Ectodermal cell (in vitro differentiated cells): ENCODE results near the gene GPHN.
"Not testable (repeated sequence)": the region's sequence is repeated elsewhere in the genome, so short reads cannot be mapped to it uniquely, and the experiment has no call there.

Experiments used
- H3K27ac ChIP-seq: 2 replicates; pipeline ENCODE4 v1.7.0; 2013; ENCODE audit warnings: mild to moderate bottlenecking, low read depth, low read length; ENCODE audit not compliant: insufficient read depth, poor library complexity, severe bottlenecking
- H3K27me3 ChIP-seq: 2 replicates; pipeline ENCODE4 v1.7.0; 2013; ENCODE audit warnings: mild to moderate bottlenecking, low read length; ENCODE audit not compliant: insufficient read depth, control insufficient read depth, poor library complexity, severe bottlenecking
- H3K36me3 ChIP-seq: one replicate; pipeline ENCODE4 v1.7.0; 2013; ENCODE audit warnings: low read length; ENCODE audit not compliant: control insufficient read depth, insufficient read depth
- H3K4me1 ChIP-seq: one replicate; pipeline ENCODE4 v1.7.0; 2013; ENCODE audit warnings: low read length; ENCODE audit not compliant: control insufficient read depth, insufficient read depth
- H3K4me3 ChIP-seq: 2 replicates; pipeline ENCODE4 v1.7.0; 2013; ENCODE audit warnings: low read depth, low read length, control low read depth; ENCODE audit not compliant: insufficient read depth
- H3K9me3 ChIP-seq: 2 replicates; pipeline ENCODE4 v1.7.0; 2013; ENCODE audit warnings: mild to moderate bottlenecking, low read length, moderate library complexity; ENCODE audit not compliant: control insufficient read depth
- WGBS, 2 experiments: methylation state at CpG; one replicate each; pipeline ENCODE4 v1.1.7; 2013; ENCODE audit warnings: missing lambda C conversion rate in 2 of 2; 5-methylcytosine and 5-hydroxymethylcytosine counted together

GPHN gene

DNA sequence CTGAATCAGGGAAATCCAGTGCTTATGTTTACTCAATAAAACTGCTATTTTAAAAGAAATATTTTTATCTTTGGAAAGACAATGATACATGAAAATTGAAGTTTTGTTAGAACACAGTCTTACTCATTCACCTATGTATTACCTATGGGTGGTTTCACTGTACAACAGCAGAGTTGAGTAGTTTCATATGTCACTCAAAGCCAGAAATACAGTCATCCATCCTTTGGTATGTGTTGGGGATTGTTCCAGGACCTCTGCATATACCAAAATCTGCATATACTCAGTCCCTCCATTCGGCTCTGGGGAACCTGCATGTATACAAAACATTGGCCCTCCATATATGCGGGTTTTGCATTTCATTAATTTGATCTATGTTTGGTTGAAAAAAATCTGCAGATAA lies 190.6 kb downstream of the GPHN start:
- 84 to 98% methylated on average over 2 of the region's 2 CpGs for WGBS, 2 experiments
- no peaks in the 10 kb centered on the region for H3K27me3 ChIP-seq
- no peaks in the 10 kb centered on the region for H3K9me3 ChIP-seq

GRCh38 chr14:66701813-66702212 lies 193.9 kb downstream of the GPHN start:
- H3K4me1 ChIP-seq, result no peaks in the 10 kb centered on the region
- WGBS, 2 experiments, result 93% methylated on average over 4 of the region's 4 CpGs
- H3K27me3 ChIP-seq, result no peaks in the 10 kb centered on the region
- no peaks in the 10 kb centered on the region for H3K9me3 ChIP-seq
- H3K27ac ChIP-seq, result no peak overlapping the region
- H3K36me3 ChIP-seq, result no peaks in the 10 kb centered on the region
- H3K4me3 ChIP-seq, result no peak overlapping the region

More for the DNA sequence above, 190.6 kb downstream of the GPHN start:
- Histone ChIP-seq H3K4me1 (no peaks in the 10 kb centered on the region), H3K4me3 (no peak overlapping the region), H3K27ac (no peak overlapping the region), H3K36me3 (no peaks in the 10 kb centered on the region)

DNA sequence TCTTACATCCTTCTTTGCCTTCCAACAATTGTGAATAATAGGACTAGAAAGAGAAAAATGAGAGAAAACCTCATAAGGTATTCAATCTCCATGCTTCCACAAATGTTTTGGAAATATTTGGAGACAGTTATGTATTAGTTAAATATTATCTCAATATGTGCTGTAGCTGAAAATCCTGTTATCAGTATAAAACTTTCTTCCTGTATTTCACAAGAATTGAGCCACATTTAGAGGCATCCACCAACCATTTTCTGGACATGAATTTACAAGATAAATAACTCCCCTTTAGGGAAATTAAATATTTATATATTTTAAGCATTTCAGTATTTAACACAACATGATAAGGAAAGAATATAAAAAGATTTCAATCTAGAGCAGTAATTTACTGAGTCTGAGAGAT lies 200.3 kb downstream of the GPHN start:
- Histone ChIP-seq H3K4me3 (no peak overlapping the region), H3K27ac (no peak overlapping the region), H3K4me1 (no peaks in the 10 kb centered on the region), H3K27me3 (no peaks in the 10 kb centered on the region), H3K9me3 (no peaks in the 10 kb centered on the region), H3K36me3 (no peaks in the 10 kb centered on the region)

DNA sequence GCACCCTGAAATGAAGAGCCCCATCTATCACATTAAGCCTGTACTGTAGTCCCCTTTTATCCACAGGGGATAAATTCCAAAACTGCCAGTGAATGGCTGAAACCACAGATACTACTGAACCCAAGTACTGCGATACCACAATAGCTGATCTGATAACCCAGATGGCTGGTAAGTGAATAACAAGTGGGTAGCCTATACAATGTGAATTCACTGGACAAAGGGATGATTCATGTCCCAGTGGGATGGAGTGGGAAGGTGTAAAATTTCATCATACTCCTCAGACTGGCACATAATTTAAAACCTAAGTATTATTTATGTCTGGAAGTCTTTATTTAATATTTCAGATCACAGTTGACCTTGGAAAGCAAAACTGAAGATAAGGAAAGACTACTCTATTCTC lies 201.3 kb downstream of the GPHN start:
- WGBS, 2 experiments, result 92 to 100% methylated on average over 1 of the region's 1 CpG
- Histone ChIP-seq H3K4me1 (no peaks in the 10 kb centered on the region), H3K36me3 (no peaks in the 10 kb centered on the region), H3K27me3 (no peaks in the 10 kb centered on the region), H3K4me3 (no peak overlapping the region), H3K27ac (no peak overlapping the region), H3K9me3 (no peaks in the 10 kb centered on the region)

- 96 to 100% methylated on average over 3 to 4 of the region's 4 CpGs for WGBS, 2 experiments
- H3K4me1 ChIP-seq, H3K36me3 ChIP-seq, H3K27ac ChIP-seq, H3K27me3 ChIP-seq, H3K4me3 ChIP-seq, H3K9me3 ChIP-seq: not testable (repeated sequence)
These were observed 206.3 kb downstream of the GPHN start for GRCh38 chr14:66714291-66714690.

GRCh38 chr14:66715313-66715712 lies 207.4 kb downstream of the GPHN start:
- H3K4me3 ChIP-seq, H3K36me3 ChIP-seq, H3K9me3 ChIP-seq, H3K4me1 ChIP-seq, H3K27me3 ChIP-seq, H3K27ac ChIP-seq: not testable (repeated sequence)
- WGBS, 2 experiments, result 71 to 89% methylated on average over 1 to 2 of the region's 2 CpGs

GRCh38 chr14:66716227-66716626 lies 208.3 kb downstream of the GPHN start:
- Histone ChIP-seq H3K9me3 (no peaks in the 10 kb centered on the region), H3K27me3 (no peaks in the 10 kb centered on the region), H3K4me1 (no peaks in the 10 kb centered on the region), H3K4me3 (no peak overlapping the region), H3K36me3 (no peaks in the 10 kb centered on the region), H3K27ac (no peak overlapping the region)

DNA sequence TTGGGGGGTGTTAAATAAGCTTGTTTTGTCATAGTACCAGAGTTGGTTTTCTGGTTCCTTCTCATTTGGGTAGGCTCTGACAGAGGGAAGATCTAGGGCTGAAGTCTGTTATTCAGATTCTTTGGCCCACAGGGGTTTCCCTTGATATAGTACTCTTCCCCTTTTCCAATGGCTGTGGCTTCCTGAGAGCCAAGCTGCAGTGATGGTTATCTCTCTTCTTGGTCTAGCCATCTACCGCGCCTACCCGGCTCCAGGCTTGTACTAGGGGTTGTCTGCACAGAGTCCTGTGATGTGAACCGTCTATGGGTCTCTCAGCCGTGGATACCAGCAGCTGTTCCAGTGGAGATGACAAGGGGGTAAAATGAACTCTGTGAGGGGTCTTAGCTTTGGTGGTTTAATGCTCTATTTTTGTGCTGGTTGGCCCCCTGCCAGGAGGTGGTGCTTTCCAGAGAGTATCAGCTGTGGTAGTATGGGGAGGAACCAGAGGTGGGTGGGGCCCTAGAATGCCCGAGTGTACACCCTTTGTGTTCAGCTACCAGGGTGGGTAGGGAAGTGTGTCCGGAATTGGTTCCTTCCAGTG lies 209.7 kb downstream of the GPHN start:
- Histone ChIP-seq H3K4me1 (no peaks in the 10 kb centered on the region), H3K27me3 (no peaks in the 10 kb centered on the region), H3K9me3 (no peaks in the 10 kb centered on the region), H3K27ac (no peak overlapping the region), H3K4me3 (no peak overlapping the region), H3K36me3 (no peaks in the 10 kb centered on the region)
- WGBS, 2 experiments, result 94 to 95% methylated on average over 7 of the region's 7 CpGs

DNA sequence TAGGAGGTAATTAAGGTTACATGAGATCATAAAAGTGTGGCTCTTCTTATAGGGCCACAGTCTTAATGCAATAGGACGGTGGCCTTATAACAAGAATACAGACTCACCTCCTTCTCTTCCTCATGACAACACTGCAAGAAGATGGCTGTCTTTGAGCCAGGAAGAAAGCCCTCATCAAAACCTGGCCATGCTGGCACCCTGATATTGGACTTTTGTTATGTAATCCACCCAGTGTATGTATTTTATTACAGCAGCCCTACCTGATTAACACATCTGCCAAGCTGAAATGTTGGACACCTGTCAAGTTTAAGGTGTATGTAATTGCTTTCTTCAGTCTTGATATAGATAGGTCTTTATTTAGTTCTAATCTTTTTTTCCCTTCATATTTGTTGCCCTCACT lies 217.0 kb downstream of the GPHN start:
- Histone ChIP-seq H3K36me3 (no peaks in the 10 kb centered on the region), H3K27me3 (no peaks in the 10 kb centered on the region), H3K4me3 (no peak overlapping the region), H3K27ac (no peak overlapping the region), H3K9me3 (no peaks in the 10 kb centered on the region), H3K4me1 (no peaks in the 10 kb centered on the region)
- WGBS, 2 experiments, result 89 to 95% methylated on average over 1 of the region's 1 CpG

- H3K4me1 ChIP-seq, H3K9me3 ChIP-seq, H3K4me3 ChIP-seq, H3K27me3 ChIP-seq, H3K36me3 ChIP-seq, H3K27ac ChIP-seq: not testable (repeated sequence)
- WGBS, 2 experiments, result 87 to 96% methylated on average over 1 of the region's 1 CpG
These were observed 223.4 kb downstream of the GPHN start for GRCh38 chr14:66731298-66731697.

GRCh38 chr14:66735853-66736252 lies 227.9 kb downstream of the GPHN start:
- Histone ChIP-seq H3K27ac (no peak overlapping the region), H3K27me3 (no peaks in the 10 kb centered on the region), H3K4me1 (no peaks in the 10 kb centered on the region), H3K36me3 (no peaks in the 10 kb centered on the region), H3K4me3 (no peak overlapping the region), H3K9me3 (no peaks in the 10 kb centered on the region)
